Measurements from ENCODE around the gene DPP8.

DPP8 gene

DNA sequence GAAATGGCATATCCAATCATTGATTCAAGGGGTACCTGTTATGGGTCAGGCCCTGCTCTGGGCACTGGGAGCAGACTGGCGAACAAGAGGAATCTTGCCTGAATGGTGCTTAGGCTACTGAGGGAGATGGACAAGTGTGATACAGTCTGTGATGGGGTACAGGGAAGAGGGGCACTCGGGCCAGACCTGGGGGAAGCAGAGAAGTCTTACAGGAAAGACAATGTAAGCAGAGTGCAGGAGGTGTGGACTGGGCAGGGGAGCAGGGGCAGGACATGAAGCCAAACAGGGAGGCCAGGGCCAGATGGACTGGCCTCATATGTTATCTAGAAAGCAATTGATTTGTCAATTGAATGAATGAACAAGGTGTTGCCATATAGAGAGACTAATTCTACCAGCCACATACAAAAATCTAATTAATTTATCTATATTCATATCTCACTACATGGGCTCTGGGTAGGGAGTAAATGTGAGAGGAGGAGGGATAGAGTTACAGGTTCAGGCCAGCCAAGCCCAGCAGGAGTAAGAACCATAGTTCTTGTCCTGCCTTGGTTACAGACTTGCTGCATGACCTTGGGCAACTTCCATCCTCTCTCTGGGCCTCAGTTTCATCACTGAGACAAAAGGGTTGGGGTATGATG lies 91.2 kb downstream of the DPP8 start:
- in situ Hi-C loops (cut with MboI; ENCODE audit: low sequenced_read_pairs): no loop called here

DNA sequence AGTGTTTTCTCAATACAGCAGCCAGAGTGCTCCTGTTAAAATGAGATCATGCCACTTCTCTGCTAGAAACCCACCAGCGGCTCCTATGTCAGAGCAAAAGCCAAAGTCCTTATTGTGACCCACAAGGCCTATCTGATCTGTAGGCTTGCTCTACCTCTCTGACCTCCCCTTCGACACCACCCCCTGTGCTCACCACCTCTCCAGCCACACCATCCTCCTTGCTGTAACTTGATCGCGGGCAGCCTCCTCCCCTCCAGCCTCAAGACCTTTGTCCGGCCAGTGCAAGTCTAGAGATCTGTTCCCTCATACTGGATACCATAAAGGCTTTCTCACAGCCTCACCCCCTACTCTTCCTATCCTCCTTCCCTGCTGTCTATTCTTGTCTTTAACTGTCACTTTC lies 92.8 kb downstream of the DPP8 start:
- in situ Hi-C loops (cut with MboI; ENCODE audit: low sequenced_read_pairs): no loop called here

DNA sequence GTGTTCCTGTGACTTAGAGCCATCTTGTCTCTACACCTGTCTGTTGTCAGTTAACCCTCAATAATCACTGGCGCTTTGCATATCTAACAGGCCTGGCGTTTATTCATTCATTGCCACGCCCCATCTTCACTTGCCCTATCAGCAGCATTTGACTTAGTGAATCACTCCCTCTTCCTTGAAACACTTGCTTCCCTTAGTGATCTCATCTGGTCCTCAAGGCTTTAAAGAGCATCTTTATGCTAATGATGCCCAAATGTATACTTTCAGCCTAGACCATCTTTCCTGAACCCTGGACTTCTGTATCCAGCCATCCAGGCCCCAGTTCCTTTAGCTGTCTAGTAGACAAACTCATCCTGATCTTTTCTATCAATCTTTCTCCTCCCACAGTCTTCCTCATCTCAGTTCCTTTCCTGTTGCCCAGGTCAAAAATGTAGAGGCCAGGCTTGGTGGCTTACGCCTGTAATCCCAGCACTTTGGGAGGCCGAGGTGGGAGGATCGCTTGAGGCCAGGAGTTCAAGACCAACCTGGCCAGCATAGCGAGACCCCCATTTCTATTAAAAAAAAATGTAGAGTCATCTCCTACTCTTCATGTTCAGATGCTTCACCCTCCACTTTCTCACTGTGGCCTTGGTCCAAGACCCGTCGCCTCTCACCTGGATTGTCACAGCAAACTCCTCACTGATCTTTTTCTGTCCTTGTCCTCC lies 93.4 kb downstream of the DPP8 start:
- in situ Hi-C loops (cut with MboI; ENCODE audit: low sequenced_read_pairs): no loop called here

DNA sequence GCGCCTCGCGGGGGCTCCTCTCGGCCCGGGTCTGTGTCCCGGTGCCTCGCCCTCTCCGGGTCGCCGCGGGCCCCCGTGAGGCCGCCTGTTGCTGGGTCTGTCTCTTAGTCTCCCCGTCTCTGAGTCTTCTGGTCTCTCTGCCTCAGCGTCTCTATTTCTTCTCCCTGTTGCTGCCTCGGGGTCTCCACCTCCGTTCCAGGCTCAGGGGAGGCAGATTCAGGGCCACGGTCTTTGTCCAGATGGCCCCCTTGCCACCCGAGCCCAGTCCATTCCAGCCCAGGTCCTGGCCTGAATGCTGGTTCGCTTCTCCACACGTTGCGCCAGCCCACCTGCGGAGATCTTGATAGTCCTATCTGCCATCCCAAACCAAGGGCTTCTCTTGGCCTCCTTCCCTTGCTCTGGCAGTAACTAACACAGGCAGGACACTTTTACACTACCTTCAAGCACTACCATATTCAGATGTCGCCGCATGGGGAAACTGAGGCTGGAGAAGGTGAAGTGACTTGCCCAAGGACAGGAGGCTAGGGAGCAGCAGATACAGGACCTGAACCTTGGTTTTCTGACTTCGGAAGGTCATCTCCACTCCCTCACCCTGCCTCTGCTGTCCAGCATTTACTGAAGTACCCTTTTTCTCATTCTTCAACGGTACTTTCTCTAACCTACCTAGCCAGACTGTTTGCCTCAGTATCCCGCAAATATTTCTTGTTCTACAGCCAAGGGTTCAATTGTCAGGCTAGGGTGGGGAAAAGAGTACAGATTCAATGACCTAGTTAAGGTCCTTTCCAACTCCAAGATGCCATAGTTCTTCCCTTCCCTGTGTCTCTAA lies 94.1 kb downstream of the DPP8 start:
- in situ Hi-C loops (cut with MboI; ENCODE audit: low sequenced_read_pairs): no loop called here

DNA sequence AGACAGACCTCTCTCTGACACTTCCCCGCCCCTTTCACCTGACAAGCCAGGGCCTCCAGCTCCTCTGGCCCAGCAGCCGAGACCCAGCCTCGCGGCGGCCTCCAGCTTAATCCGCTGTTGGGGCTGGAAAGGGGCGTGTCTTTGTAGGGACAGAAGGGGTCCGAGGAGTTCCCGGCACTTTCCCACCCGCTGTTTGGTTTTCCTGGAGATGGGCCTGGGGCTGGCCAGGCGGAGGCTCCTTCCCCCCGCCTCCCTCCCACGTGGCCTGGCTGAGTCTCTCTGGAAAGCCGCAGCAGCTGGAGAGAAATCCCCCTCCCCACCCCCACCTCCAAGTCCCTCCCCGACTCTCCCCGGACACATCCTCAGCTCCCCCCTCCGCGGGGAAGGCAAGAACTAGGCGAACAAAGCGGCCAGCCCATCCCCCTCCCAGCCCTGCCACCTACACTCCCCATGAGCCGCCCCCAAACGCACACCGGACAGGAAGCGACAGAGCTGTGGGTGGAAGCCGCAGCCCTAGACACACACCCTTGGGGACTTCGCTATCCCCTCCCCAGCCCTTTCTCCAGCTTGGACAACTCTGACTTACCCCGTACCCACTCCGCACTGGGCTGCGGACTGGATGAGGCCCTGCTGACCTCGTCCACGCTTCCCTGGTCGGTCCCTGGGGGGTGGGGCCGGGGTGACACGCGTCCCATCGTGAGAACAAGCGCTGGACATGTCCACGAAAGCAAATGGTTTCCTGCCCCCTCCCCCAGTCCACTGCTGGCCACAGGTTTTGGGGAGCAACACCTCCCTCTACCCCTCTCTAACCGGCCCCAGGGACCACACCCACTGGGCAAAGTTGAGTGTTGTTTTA lies 95.9 kb downstream of the DPP8 start:
- in situ Hi-C loops (cut with MboI; ENCODE audit: low sequenced_read_pairs): no loop called here

DNA sequence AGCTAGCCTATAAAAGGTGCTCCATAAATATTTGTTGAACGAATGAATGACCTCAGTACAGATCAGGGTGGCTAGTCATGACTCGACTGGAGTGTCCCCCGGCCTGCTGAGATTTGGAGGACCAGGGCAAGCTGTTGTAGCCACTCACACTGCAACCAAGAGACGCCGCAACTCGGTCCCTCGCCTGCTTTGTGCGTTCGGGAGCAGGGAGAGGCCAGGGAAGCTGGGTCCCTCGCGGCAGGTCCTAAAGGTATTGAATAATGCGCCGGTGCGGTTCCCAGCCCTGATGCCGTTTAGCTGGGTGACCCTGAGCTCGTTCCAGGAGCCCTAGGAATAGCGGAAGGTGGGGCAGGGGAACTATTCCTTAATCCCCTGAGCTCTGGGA lies 96.5 kb downstream of the DPP8 start:
- in situ Hi-C loops (cut with MboI; ENCODE audit: low sequenced_read_pairs): no loop called here

DNA sequence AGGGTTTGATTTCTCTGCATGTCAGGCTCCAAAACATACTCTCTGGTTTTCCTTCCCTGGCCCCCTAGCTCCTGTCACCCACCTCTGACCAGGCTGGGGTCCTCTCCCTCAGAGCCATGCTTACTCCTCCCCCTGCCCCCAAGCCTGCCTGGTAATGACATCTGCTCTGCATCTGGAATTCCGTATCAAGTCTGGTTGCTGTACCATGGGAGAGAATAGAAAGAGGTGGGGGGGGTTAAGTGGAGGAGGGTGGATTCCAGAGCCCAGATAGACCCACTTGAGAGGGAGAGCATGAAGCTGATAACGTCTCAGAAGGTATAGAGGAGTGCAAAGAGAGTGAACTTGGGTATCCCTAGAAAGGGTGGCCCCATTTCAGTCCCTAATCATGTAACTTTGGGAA lies 98.9 kb downstream of the DPP8 start:
- in situ Hi-C loops (cut with MboI; ENCODE audit: low sequenced_read_pairs): no loop called here

DNA sequence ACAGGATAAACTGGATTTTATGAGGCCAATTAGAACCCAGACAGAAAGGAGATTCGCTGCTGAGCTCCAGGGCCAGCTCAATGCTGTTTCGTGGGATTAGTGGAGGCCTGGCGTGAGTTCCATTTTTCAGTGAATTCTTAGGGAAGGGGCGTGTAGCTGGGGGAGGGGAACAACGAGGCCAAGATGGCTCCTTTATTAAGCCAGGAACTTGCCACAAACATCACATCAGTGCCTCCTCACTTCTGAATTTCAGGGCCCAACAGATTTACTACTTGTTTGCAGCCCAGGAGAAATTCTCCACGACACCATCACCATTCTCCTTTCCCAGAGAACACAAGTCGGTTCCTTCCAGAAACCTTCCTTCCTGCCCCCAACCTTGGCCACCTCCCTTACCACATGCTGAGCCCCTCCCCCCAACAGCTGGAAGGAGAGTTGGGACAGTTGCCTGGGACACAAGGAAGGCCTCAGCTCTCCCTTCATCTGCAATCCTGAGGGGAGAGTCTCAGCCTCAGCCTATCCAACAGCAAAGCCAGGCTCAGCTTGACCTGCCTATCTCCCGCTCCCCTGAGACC lies 100.6 kb downstream of the DPP8 start:
- in situ Hi-C loops (cut with MboI; ENCODE audit: low sequenced_read_pairs): no loop called here

DNA sequence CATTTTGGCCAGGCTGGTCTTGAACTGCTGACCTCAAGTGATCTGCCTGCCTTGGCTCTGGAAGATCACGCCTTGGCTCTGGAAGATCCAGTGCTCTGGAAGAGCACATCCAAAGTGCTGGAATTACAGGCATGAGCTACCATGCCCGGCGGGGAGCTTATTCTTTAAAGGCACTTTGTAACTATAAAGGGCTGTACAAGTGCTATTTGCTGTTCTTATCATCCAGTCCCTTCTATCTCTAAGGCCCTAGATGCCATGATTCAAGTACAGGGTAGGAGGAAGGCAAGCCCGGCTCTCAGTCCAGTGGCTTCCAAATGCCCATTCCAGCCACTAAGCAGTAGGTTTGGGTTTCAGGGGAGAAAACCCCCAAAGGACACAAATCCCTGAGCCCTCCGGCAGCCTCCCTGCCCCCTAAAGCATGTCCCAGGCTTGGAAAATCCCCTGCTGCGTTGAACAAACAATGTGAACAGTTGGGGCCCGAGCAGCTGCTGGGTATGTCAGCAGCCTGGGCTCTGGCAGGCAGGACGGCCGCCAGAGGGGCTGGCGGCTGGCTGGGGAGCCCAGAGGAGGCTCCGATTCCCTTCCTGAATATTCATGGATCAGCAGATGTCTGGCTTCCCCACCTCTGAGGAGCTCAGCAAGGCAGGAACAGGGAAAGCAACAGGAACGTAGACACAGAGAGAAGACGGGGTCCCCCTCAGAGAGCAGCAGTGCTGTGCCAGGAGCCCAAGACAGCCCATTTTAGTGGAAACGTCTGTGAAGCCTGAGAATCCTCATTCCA lies 102.5 kb downstream of the DPP8 start:
- in situ Hi-C loops (cut with MboI; ENCODE audit: low sequenced_read_pairs): no loop called here

DNA sequence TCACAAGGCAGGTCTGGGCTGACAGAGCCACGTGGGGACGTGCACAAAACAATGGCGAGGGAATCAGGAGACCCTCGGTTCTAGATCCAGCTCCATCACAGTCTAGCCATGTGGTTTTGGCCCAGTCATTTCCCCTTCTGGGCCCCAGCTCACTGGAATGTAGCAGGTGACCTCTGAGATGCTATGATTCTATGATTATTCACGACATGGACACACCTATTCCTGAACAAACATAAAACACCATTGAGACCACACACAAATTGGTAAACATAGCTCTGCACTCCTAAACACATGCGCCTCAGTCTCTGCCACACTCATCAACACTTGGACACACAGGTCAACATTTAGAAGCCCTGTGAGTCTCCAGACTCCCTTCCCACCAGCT lies 103.7 kb downstream of the DPP8 start:
- in situ Hi-C loops (cut with MboI; ENCODE audit: low sequenced_read_pairs): no loop called here

DNA sequence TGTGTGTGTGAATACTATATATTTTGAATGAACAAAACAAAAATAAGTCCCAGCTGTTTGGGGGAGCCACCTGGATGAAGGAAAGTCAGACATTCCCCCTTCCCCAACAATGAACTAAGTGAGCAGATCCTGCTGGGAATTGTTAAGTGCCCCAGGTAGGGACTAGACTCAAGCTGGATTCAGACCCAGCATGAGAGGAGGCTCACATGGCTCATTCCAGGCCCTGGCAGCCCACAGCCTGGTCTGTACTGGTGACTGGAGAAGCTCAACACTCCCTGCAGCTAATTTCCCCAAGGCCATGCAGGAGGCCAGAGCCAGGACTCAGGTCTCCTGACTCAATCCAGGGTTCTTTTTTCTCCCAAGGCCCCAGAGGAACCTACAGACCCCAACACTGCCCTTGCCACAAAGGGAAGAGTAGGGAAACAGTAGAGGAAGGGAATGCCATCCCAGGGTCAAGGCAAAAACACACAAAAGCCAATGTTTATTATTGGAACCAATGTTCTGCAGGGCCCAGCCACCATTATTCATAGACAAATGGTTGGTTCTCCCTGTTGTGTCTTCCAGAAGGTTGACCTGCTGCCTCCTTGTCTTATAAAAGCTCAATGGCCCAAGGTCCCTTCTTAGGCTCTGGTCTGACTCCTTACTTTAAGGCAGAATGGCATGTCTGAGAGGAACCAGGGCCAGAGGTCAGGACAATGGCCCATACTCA lies 104.3 kb downstream of the DPP8 start:
- in situ Hi-C loops (cut with MboI; ENCODE audit: low sequenced_read_pairs): no loop called here

DNA sequence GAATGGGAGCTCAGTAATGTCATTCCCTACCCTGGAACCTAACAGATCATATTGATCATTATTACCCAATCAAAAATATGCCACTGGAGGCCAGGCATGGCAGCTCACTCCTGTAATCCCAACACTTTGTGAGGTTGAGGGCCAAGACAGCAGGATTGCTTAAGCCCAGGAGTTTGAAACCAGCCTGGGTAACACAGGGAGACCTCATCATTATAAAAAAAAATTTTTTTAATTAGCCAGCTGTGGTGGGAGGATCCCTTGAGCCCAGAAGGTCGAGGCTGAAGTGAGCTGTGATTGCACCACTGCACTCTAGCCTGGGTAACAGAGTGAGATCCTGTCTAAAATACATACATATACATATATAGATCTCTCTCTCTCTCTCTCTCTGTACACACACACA lies 104.9 kb downstream of the DPP8 start:
- in situ Hi-C loops (cut with MboI; ENCODE audit: low sequenced_read_pairs): no loop called here

DNA sequence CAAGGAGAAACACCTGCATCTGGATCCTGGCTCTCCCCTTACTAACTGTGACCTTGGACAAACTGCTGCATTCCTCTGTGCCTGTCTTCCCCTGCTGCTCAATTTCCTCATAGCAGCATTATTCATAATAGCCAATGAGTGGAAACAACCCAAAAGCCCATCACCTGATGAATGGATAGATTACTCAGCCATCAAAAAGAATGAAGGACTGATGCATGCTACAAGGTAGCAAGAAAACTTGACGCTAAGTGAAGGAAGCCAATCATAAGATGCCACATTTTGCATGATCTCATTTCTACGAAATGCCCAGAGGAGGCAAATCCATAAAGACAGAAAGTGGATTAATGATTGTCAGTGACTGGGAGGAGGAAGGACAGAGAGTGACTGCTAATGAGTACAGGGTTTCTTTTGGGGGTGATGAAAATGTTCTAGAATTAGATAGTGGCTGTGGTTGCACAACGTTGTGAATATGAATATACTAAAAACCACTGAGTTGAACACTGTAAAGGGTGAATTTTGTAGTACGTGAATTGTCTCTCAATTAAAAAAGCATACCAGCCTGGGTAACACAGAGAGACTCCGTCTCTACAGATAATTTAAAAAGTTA lies 105.9 kb downstream of the DPP8 start:
- in situ Hi-C loops (cut with MboI; ENCODE audit: low sequenced_read_pairs): no loop called here

DNA sequence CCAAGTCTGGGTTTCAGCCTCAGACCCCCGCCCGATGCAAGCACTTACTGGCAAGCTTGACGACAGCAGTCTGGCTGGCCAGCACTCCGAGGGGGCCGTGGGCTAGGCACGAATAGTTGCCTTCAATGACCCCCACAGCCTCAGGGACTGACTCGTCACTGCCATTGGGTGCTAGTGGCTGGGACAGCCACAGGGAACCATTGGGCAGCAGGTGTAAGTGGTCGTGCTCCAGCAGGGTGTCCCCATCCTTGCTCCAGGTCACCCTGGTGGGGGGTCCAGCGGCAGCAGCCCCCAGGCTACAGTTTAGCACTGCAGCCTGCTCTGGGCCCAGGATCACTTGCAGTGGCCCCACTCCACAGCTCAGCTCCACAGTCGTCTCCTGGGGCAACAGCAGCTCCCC lies 106.5 kb downstream of the DPP8 start:
- in situ Hi-C loops (cut with MboI; ENCODE audit: low sequenced_read_pairs): no loop called here

DNA sequence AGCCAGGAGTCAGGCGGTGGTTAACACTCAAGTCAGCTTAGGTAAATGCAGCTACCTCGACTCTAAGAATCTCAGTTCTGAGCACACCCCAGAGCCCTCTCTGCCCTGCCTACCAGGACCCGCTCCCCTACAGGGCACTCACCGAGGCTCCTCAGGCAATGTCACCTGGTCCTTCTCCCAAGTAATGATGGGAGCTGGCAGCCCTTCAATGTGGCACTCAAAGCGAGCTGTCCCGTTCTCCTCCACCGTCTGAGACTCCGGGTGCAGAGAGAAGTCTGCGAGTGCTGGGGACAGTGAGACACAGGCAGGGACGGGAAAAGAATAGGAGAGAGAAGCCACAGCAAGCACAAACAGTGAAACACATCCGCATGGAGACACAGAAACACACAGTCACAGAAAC lies 107.5 kb downstream of the DPP8 start:
- in situ Hi-C loops (cut with MboI; ENCODE audit: low sequenced_read_pairs): no loop called here

DNA sequence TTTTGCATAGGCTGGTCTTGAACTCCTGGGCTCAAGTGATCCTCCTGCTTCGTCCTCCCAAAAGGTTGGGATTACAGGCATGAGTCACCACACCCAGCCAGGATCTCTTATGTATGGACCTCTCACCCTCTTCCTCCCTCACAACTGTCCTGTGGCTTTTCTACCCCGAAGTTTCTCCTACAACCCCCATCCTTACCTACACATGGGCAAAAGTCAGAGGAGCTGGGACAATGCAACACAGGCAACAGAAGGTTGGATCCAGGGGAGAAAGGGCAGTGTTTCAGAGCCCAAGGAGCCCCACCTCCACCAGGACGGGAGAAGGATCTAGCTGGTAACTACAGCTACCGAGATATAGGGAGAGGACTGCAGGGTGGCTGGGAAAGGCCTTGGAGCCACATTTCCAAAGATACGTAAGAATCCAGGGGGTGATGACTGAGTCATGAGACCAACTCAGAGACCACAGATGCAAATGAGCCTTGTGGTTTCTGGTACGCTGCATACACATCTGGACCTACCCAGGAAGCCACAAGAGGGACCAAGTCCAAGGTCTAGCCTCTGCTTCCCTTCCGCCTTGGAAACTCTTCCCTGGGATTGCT lies 108.4 kb downstream of the DPP8 start:
- in situ Hi-C loops (cut with MboI; ENCODE audit: low sequenced_read_pairs): no loop called here

DNA sequence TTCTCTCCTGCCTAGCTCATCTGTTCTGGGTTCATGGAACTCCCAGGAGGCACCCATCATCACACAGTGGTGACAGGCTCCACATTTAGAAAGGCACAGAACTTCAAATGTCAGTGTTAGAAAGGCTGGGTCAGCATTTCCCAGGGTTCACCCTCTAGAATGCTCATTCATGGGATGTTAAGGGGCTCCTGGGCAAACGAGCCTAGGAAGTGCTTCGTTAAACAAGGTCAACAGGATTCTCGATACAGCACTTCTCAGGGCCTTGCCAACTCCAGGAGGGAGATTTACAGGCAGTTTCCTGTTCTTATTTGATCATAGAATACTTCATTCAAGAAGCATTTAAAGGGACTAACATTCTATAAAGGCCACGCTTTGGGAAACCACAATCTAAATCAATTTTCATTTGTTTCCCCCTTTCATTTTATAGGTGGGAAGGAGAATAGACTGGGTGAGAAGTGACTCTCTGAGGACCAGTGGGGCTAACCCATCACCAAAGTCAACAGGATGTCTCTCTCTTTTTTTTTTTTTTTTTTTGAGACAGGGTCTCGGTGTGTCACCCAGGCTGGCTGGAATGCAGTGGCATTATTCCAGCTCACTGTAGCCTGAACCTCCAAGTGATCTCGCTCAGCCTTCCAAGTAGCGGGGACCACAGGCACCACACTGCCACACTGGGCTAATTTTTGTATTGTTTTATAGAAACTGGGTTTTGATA lies 109.0 kb downstream of the DPP8 start:
- in situ Hi-C loops (cut with MboI; ENCODE audit: low sequenced_read_pairs): no loop called here

DNA sequence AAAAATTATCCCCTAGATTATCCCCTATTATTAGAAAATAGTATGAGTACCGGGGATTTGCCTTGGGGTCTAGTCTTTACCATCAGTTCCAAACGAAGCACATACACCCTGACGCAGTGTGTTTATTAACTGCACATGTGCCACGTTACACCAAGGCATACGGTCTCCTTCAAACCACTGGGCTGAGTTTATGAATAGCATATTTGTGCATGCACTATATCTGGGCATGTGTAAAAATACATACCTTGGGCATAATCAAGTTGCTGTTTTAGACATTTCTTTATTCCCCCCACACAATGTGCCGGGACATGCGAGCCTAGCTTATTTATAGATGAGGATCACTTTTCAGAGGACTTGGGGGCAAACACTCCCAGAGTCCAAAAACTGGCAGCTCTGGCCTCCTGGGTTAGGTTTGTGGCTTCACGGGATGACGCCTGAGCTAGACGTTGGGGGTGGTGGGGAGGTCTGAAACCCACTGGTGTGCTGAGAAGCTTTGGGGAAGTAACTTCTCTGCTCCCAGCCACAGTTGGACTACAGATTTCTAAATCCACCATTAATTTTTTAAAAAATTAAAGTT lies 111.0 kb downstream of the DPP8 start:
- in situ Hi-C loops (cut with MboI; ENCODE audit: low sequenced_read_pairs): no loop called here
